HG03097 (cell line): ENCODE data around the gene MSMB.

Experiments used
- ATAC-seq: cut with Tn5 transposase; IDR thresholded peaks from one replicate; pipeline ENCODE4 v1.9.1; 2021; ENCODE audit not compliant: unreplicated experiment, low FRiP score

The MSMB gene

GRCh38 chr10:46035923-46036849, 9.9 kb downstream of the MSMB start:
- ATAC-seq, result no peak

- ATAC-seq, result no peak
Measured at GRCh38 chr10:46033602-46034011, 12.5 kb downstream of the MSMB start.

- no peak for ATAC-seq
Measured at GRCh38 chr10:46031648-46032532, 14.2 kb downstream of the MSMB start.

DNA sequence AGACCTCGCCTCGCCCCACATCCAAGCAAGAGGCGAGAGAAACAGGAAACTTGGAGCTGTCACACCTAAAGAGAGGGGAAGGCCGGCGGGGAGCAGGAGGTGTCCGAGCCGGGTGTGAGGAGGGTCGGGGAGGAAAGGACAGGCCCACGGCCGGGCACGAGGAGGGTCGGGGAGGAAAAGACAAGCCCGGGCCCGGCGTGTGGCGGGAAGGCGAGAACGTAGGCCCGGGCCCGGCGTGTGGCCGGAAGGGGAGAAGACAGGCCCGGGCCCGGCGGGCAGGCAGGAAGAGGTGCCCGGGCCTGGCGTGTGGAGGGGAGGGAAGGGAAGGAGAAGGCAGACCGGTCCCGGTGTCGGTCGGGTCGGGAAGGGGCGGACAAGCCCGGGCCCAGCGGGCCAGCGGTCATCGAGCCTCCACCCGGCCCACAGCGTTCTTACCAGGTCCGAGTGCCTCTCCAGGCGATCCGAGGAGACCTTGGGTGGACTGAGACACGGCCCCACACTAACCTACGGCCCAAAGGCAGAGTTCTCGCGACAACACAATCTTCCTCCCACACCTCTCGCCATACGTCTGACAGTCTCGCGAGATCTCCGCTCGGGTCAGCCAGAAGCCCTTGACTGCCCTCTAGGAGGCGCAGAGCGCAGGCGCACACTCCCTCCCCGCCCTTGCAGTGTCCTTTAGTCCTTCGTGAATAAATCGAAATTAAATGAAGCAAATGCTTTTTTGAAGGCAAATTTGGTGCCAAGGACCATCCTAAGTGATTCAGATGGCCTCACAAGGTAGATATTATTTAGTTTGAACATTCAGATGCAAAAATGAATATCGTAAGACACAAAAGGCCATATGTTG, 15.8 kb downstream of the MSMB start, which contains the start of gene NCOA4:
NCOA4 (minus strand) TSS at position 533 of the 847 bp plus-strand sequence. CDS start 13,943 bp downstream, outside the sequence.
- peak; percentile 90 for ATAC-seq

GRCh38 chr10:46029461-46030030, 16.5 kb downstream of the MSMB start:
- no peak for ATAC-seq

DNA sequence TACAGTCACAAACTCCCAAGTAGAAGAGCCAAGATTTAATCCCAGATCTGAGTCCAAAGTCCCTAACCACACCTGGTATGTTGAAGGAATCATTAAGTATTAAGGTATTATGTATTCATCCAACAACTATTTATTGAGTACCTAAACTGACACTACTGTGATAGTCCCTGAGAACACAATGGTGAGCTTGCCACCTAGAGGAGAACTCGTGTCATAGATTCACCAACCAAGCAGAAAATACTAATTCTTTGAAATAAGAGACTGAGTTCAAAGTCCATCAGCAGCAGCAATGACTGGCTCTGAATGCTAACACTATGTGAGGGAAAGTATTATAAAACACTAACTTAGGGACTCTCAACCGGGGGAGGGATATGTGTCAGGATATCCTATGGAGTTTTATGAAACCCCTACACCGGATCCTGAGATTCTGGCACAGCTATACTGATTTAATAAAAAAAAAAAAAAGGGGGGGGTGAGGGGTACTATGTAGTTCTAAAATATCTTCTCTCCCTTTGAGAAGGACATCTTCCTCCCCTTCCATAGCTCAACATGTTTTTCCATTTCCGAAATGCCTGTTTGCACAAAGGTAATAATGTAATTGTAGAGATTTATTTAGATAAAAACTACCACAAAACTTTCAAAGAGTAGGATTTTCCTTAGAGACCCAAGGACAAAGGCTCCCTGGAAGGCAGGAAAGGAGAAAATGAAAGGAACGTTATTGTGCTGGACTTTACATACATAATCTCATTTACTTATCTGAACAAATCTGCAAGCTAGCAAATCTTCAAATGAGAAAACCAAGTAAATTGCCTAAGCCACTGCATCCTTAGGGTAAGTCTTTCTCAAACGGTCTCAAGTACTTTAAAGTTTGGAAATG, 17.2 kb downstream of the MSMB start:
- no peak for ATAC-seq

DNA sequence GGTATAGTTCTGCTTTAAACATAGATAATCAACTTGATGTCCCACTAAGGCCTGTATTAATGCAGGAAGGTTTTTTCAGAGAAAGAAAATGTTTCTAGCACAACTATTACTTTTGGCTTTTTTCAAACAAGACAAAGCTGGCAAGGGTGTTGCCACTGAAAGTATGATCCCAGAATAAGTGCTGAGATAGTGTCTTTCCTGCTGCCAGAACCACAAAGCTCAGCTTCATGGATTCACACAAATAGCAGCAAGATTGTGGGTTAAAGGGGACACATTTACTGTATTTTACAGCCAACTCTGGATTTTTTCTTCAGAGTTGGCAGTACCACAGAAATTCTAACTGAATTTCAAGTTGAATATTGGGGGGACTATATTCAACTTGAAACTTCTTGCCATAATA, 20.0 kb downstream of the MSMB start:
- ATAC-seq, result no peak

GRCh38 chr10:46025406-46025805, 20.7 kb downstream of the MSMB start:
- no peak for ATAC-seq

- no peak for ATAC-seq
Measured at GRCh38 chr10:46024948-46025347, 21.1 kb downstream of the MSMB start.

DNA sequence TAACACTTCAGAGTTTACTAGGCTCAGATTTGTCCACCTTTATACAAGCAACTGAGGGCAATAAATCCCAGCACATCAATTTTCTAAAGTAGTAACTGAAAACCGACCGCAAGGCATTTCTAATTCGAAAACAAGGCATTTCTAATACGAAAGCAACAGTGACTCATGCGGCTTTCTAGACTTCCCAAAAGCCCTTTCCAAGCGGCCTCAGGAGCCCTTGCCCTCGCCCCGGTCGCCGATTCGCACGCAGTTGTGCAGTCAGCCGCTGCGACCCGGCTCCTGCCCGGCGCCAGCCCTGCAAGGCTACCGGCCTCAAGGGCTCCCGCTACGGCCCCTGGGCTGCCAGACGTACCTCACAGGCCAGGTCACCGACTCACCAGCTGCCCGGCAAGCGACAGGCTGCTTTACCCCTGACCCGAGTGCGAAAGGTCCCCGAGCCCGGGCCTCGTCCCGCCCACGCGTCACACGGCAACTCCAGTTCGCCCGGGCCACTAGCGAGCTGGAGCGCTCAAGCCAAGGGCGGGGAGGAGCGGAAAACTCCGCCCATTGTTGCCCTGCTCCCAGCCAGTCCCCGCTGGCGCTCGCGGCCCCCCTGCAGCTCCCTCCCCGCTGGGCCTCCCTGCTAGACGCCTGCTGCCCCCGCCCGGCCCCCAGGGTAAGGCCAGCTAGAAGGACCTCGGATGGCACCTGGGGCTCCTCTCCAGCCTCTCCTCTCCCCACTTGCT, 22.9 kb downstream of the MSMB start:
- ATAC-seq, result peak; percentile 90

DNA sequence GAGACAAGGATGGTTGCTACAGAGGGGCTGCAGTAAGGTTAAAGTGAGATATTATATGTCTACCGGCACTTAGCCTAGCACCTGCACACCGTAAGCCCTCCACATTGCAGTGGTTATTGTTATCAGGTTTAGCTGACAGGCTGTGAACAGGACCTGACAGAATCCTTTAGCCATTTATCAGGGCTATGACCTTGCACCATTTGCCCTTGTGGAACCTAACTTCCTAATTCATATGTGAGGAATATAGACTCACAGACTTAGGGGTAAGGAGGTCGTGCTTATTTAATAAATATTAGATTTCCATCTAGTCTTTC, 25.8 kb downstream of the MSMB start:
- no peak for ATAC-seq

- no peak for ATAC-seq
Measured at GRCh38 chr10:46019569-46020343, 26.3 kb downstream of the MSMB start.

DNA sequence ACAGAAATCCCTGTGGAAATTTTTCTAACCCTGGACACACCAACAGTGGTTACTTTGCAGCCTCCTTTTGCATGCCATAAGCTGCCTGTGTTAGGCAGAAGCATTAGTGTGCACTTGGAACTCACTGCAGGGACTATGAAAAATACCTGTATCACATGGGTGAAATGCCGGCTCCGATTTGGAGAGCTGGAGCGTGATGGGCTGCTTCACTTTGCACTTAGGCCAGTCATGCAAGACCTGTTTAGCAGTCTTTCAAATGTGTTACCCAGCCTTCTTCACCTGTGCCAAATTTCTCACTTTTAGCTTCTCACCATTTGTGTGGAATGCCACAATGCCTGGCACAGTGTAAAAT, 26.9 kb downstream of the MSMB start:
- no peak for ATAC-seq

DNA sequence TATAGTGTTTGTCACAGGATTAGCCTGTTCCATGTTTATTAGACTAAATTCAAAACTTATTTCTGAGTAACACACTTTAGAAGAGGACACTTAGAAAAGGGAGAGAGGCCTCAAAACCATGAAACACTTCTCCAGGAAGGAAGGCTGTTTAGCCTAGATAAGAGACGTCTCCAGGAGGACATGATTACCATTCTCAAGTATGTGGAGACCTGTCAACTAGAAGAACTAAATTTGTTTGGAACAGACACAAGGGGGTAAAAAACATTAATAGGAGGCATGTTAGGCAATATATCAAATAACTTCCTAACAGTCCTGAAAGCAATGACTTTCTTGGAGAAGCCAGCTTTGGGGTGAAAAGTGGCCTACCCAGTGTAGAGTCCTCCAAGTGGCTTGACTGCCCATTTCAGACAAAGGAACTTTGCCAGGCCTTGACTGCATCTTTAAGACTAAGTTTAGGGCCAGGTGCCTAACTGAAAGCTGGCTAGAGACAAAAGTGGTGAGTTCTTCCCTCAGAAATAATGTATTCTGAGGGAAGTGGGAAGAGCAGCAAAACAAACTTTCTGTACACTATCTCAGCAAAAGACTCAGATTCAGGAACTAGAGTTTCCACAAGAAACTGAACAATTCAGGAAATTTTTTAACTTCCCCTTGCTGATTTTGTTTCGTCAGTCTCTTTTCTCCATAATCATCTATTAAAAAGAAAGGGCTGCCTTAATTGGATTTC, 27.5 kb downstream of the MSMB start:
- no peak for ATAC-seq

DNA sequence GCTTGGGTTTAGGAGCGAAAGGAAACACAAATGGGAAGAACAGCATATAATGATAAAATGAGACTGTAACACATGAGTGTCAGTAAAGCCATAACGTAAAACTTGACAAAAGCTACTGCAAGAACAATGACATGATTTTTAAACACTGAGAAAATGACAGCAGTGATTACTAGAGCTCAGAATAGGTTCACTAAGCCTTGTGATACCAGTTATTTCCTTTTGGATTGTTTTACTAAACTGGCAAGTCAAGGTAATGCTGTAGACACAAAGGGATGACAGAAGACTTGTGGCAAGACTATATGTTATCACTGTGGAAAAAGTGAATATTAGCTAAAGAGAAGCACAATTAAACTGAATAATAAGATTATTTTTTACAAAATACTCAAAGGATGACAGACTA, 28.3 kb downstream of the MSMB start:
- ATAC-seq, result no peak

DNA sequence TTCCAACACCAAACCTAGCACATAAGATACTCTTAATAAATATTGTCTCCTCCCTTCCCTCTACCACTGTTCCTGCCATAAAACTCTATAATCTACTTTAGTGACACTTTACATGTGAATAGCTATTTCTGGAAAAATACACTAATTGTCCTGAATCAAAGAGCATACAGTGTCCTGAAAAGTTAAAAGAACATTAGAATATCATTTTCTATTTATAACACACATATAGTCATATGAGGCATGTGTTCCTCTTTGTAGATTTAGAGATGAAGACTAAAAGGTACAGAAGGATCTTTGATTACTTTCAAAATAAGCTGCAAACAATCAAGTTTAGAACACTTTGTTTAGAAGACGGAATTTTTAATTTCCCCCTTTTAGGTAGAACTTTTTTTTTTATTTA, 29.3 kb downstream of the MSMB start:
- ATAC-seq, result no peak

DNA sequence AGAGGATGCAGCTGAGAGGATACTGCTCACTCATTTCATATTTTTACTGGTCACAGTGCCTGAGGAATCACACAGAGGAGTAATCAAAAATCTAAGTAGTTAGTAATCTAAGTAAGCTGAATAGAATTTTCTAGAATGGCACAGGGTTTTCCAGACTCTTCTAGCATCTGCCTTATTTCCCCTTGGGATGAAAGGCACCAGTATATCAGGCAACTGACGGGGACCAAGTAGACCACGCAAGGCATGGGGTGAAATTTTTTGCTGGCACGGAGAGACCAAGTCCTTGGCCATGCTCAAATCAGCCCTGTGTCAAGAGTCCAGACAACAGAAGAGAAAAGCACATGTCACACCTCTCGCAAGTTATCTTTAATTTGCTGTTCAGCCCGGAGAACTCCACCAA, 29.9 kb downstream of the MSMB start:
- ATAC-seq, result no peak
